Liver (tissue), 9 donors: ENCODE data around the gene TAMALIN. TPM values are rescaled to one million over a fixed set of nuclear protein-coding genes. Genes with fewer than 3 reads are reported as not detected.
A peak's percentile ranks its signal among the peaks of the same experiment; 100 is the strongest.

Experiments
- DNase-seq: peaks from one replicate; pipeline ENCODE4 v3.0.0-alpha.2; 2017; ENCODE audit warnings: low spot score
- H3K27ac ChIP-seq, 2 donors: one replicate each; pipeline ENCODE4 v1.7.0; 2013; ENCODE audit warnings: inconsistent platforms in 2 of 2, low read length in 2 of 2, control low read depth in 1 of 2, low read depth in 1 of 2, mild to moderate bottlenecking in 1 of 2
- H3K27me3 ChIP-seq, 4 donors: one replicate each; pipeline versions ENCODE4 v1.6.1 to v1.7.0; 2013; ENCODE audit warnings: low read length in 3 of 4, inconsistent platforms in 1 of 4, mild to moderate bottlenecking in 1 of 4, moderate library complexity in 1 of 4; ENCODE audit not compliant: control insufficient read depth in 4 of 4, insufficient read depth in 4 of 4
- H3K36me3 ChIP-seq, 4 donors: one replicate each; pipeline versions ENCODE4 v1.6.1 to v1.7.0; 2013; ENCODE audit warnings: low read length in 3 of 4, mild to moderate bottlenecking in 3 of 4, low read depth in 1 of 4, moderate library complexity in 1 of 4; ENCODE audit not compliant: control insufficient read depth in 4 of 4, insufficient read depth in 3 of 4
- H3K4me1 ChIP-seq, 4 donors: one replicate each; pipeline versions ENCODE4 v1.6.1 to v1.7.0; 2013; ENCODE audit warnings: low read length in 3 of 4, mild to moderate bottlenecking in 3 of 4, moderate library complexity in 1 of 4; ENCODE audit not compliant: control insufficient read depth in 4 of 4, insufficient read depth in 4 of 4
- H3K4me3 ChIP-seq, 3 donors: one replicate each; pipeline versions ENCODE4 v1.6.1 to v1.7.0; 2013; ENCODE audit warnings: low read length in 3 of 3, control low read depth in 1 of 3, low read depth in 1 of 3, mild to moderate bottlenecking in 1 of 3
- H3K9ac ChIP-seq, 2 donors: one replicate each; pipeline ENCODE4 v1.7.0; 2013; ENCODE audit warnings: low read length in 2 of 2, mild to moderate bottlenecking in 2 of 2, moderate library complexity in 2 of 2, control low read depth in 1 of 2, low read depth in 1 of 2
- H3K9me3 ChIP-seq, 4 donors: one replicate each; pipeline versions ENCODE4 v1.6.1 to v1.7.0; 2013; ENCODE audit warnings: low read length in 3 of 4; ENCODE audit not compliant: control insufficient read depth in 4 of 4
- EGR1 ChIP-seq, 2 donors: IDR thresholded peaks; 2 replicates each; pipeline ENCODE4 v1.6.1; 2016 to 2018; ENCODE audit warnings: antibody characterized with exemption in 2 of 2, low read depth in 2 of 2
- FOXA1 ChIP-seq: IDR thresholded peaks from 2 replicates; pipeline ENCODE4 v1.6.1; 2016; ENCODE audit warnings: antibody characterized with exemption
- FOXA2 ChIP-seq: IDR thresholded peaks from 2 replicates; pipeline ENCODE4 v1.6.1; 2016; ENCODE audit warnings: antibody characterized with exemption
- GABPA ChIP-seq, 2 donors: IDR thresholded peaks in 1 of 2; conservative IDR thresholded peaks in 1 of 2; 2 replicates each; pipeline ENCODE4 v1.6.1; 2016; ENCODE audit warnings: antibody characterized with exemption in 2 of 2, mild to moderate bottlenecking in 1 of 2, moderate library complexity in 1 of 2
- HNF4A ChIP-seq, 2 donors: conservative IDR thresholded peaks; 2 replicates each; pipeline ENCODE4 v1.6.1; 2016; ENCODE audit warnings: antibody characterized with exemption in 2 of 2, mild to moderate bottlenecking in 2 of 2
- HNF4G ChIP-seq: IDR thresholded peaks from 2 replicates; pipeline ENCODE4 v1.6.1; 2016; ENCODE audit warnings: antibody characterized with exemption
- JUND ChIP-seq, 2 donors: IDR thresholded peaks; 2 replicates each; pipeline ENCODE4 v1.6.1; 2016; ENCODE audit warnings: antibody characterized with exemption in 2 of 2
- NR2F2 ChIP-seq: IDR thresholded peaks from 2 replicates; pipeline ENCODE4 v1.6.1; 2016; ENCODE audit warnings: antibody characterized with exemption
- RAD21 ChIP-seq, 2 donors: IDR thresholded peaks; 2 replicates each; pipeline ENCODE4 v1.6.1; 2016; ENCODE audit warnings: antibody characterized with exemption in 2 of 2, mild to moderate bottlenecking in 2 of 2
- RXRA ChIP-seq, 2 donors: IDR thresholded peaks; 2 replicates each; pipeline ENCODE4 v1.6.1; 2017 to 2018; ENCODE audit warnings: antibody characterized with exemption in 2 of 2, mild to moderate bottlenecking in 1 of 2
- SP1 ChIP-seq: IDR thresholded peaks from 2 replicates; pipeline ENCODE4 v1.6.1; 2018; ENCODE audit warnings: antibody characterized with exemption, mild to moderate bottlenecking
- TAF1 ChIP-seq: conservative IDR thresholded peaks from 2 replicates; pipeline ENCODE4 v1.6.1; 2016; ENCODE audit warnings: antibody characterized with exemption, mild to moderate bottlenecking
- YY1 ChIP-seq: IDR thresholded peaks from 2 replicates; pipeline ENCODE4 v1.6.1; 2016; ENCODE audit warnings: antibody characterized with exemption, mild to moderate bottlenecking
- WGBS: extraction: QIAGEN DNeasy Blood & Tissue Kit; methylation state at CpG from one replicate; pipeline ENCODE4 v1.1.7; 2013; 5-methylcytosine and 5-hydroxymethylcytosine counted together
- polyA plus RNA-seq, 2 donors: library from polyadenylated mRNA; stranded (reverse) in 1 of 2; unstranded in 1 of 2; fragments of 200-250 nt in 1 of 2; fragments of >200 nt in 1 of 2; fragmentation: Nextera tagmentation in 1 of 2; extraction: Ambion mirVana in 1 of 2; gene quantifications; one replicate each; pipeline versions ENCODE4 v1.2.1 to v1.2.3, GENCODE V29; 2013 to 2015
- total RNA-seq, 2 donors: library from RNA; depleted of rRNA; stranded (reverse); fragments of >200 nt; gene quantifications; one replicate each; pipeline ENCODE4 v1.2.3, GENCODE V29; 2014
- TF ChIP-seq, protein P1 (sequence below): IDR thresholded peaks from 2 replicates; pipeline ENCODE4 v1.6.1; 2016; ENCODE audit warnings: antibody characterized with exemption
- TF ChIP-seq, protein P2 (sequence below): IDR thresholded peaks from 2 replicates; pipeline ENCODE4 v1.6.1; 2016; ENCODE audit warnings: antibody characterized with exemption
- TF ChIP-seq, protein P3 (sequence below): fragments of 150-350 bp; IDR thresholded peaks from 2 replicates; pipeline ENCODE4 v1.5.1; 2017; ENCODE audit warnings: improper control_type of control experiment, low read depth, low read length; ENCODE audit not compliant: missing input control
- TF ChIP-seq, protein P4 (sequence below): IDR thresholded peaks from 2 replicates; pipeline ENCODE4 v1.6.1; 2016; ENCODE audit warnings: antibody characterized with exemption
- TF ChIP-seq, protein P5 (sequence below): IDR thresholded peaks from 2 replicates; pipeline ENCODE4 v1.6.1; 2016; ENCODE audit warnings: antibody characterized with exemption, mild to moderate bottlenecking
- donor health status: healthy.
- donor health status: healthy.
- donor health status: healthy.
- donor health status: healthy.
- donor health status: healthy.

The TAMALIN gene
- total and polyA plus RNA-seq, 4 donors: 1.1 to 9.9 (median 2.5) TPM

DNA sequence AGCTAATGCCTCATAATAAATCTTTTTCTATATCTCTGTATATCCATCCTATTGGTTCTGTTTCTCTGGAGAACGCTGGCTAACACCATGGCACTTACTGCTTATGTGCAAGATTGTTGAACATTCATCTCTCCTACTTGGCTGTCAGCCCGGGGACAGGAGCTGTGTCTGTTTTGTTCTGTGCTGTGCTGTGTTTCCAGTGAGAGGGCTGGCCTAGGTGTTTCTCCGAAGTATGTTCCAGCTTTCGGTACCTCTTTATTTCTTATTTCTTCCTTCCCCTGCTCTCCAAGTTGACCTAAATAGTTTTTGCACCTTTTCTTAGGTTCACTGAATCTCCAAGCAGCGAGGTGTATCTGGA, 25.7 kb downstream of the TAMALIN start:
- H3K9me3 ChIP-seq: no peaks in the 10 kb centered on the region
- H3K27ac ChIP-seq: peak overlapping the region; percentile 64 to 96
- TF ChIP-seq RAD21 (IDR thresholded peaks at IDR 0.05) (peak in 1 of 2 donors; percentile 28), YY1 (no peak)
- H3K36me3 ChIP-seq: no peaks in the 10 kb centered on the region
- no peaks in the 10 kb centered on the region for H3K27me3 ChIP-seq
- peaks cover 0 to 12% (median 7%) of the 10 kb centered on the region in 4 donors for H3K4me1 ChIP-seq
- no peak overlapping the region for H3K4me3 ChIP-seq
- no peak for DNase-seq
- WGBS: 7% methylated on average over 5 of the region's 5 CpGs
- H3K9ac ChIP-seq: peak overlapping the region; percentile 1 to 90

DNA sequence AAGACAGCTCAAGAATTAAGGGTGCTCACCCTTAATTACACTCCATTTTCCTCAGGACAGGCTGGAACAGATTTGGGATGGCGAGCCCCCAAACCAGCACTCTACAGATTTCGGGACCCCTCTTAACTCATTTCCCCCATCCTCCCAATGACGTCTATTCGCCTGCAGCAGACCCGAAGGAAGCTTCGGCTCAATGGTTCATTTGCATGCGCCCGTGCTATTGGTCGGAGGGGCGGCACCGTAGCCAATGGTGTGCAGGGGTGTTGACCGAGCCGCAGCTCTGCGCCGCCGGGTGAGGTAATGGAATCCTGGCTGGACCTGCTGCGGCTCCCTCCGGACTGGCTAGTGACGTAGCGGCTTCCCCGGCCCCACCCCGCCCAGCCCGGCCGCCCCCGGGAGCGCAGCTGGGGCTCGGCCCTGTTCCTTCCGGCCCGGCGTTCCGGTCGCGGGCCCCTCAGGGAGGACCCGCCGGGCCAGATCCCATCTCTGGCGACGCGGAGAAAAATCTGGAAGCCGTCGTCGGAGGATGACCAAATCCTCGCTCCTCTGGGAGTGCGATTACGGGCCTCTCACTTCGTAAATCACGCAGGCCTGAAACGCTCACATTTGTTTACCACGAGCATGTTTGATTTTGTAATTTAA, 26.2 kb downstream of the TAMALIN start:
- H3K4me1 ChIP-seq: peaks cover 0 to 12% (median 7%) of the 10 kb centered on the region in 4 donors
- WGBS: 2% methylated on average over 48 of the region's 48 CpGs
- H3K27ac ChIP-seq: peak overlapping the region; percentile 77 to 96
- peak; percentile 86 for DNase-seq
- H3K27me3 ChIP-seq: no peaks in the 10 kb centered on the region
- peak overlapping the region; percentile 80 to 92 for H3K9ac ChIP-seq
- H3K9me3 ChIP-seq: no peaks in the 10 kb centered on the region
- H3K4me3 ChIP-seq: peak overlapping the region in 2 of 3 donors; percentile 19 to 28
- H3K36me3 ChIP-seq: no peaks in the 10 kb centered on the region
- peak in 1 of 2 donors; percentile 53 for TF ChIP-seq RXRA (IDR thresholded peaks at IDR 0.05)
- TF ChIP-seq, protein P1, sequence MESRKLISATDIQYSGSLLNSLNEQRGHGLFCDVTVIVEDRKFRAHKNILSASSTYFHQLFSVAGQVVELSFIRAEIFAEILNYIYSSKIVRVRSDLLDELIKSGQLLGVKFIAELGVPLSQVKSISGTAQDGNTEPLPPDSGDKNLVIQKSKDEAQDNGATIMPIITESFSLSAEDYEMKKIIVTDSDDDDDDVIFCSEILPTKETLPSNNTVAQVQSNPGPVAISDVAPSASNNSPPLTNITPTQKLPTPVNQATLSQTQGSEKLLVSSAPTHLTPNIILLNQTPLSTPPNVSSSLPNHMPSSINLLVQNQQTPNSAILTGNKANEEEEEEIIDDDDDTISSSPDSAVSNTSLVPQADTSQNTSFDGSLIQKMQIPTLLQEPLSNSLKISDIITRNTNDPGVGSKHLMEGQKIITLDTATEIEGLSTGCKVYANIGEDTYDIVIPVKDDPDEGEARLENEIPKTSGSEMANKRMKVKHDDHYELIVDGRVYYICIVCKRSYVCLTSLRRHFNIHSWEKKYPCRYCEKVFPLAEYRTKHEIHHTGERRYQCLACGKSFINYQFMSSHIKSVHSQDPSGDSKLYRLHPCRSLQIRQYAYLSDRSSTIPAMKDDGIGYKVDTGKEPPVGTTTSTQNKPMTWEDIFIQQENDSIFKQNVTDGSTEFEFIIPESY: no peak
- no peak for TF ChIP-seq HNF4G
- TF ChIP-seq, protein P2, sequence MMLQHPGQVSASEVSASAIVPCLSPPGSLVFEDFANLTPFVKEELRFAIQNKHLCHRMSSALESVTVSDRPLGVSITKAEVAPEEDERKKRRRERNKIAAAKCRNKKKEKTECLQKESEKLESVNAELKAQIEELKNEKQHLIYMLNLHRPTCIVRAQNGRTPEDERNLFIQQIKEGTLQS: no peak
- TF ChIP-seq, protein P3, sequence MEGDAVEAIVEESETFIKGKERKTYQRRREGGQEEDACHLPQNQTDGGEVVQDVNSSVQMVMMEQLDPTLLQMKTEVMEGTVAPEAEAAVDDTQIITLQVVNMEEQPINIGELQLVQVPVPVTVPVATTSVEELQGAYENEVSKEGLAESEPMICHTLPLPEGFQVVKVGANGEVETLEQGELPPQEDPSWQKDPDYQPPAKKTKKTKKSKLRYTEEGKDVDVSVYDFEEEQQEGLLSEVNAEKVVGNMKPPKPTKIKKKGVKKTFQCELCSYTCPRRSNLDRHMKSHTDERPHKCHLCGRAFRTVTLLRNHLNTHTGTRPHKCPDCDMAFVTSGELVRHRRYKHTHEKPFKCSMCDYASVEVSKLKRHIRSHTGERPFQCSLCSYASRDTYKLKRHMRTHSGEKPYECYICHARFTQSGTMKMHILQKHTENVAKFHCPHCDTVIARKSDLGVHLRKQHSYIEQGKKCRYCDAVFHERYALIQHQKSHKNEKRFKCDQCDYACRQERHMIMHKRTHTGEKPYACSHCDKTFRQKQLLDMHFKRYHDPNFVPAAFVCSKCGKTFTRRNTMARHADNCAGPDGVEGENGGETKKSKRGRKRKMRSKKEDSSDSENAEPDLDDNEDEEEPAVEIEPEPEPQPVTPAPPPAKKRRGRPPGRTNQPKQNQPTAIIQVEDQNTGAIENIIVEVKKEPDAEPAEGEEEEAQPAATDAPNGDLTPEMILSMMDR: no peak
- no peak for TF ChIP-seq FOXA2
- TF ChIP-seq JUND (IDR thresholded peaks at IDR 0.05): peak; percentile 76 to 90
- no peak for TF ChIP-seq HNF4A (conservative IDR thresholded peaks at IDR 0.05)
- TF ChIP-seq GABPA (IDR thresholded peaks at IDR 0.05 in 1 of 2, conservative IDR thresholded peaks at IDR 0.05 in 1 of 2): peak in 1 of 2 donors; percentile 67
- TF ChIP-seq YY1: peak; percentile 51
- TF ChIP-seq FOXA1: no peak
- peak; percentile 77 for TF ChIP-seq SP1
- TF ChIP-seq NR2F2: no peak
- TF ChIP-seq EGR1 (IDR thresholded peaks at IDR 0.05; ENCODE audit: low read depth in 2 of 2): peak in 1 of 2 donors; percentile 34
- peak in 1 of 2 donors; percentile 34 for TF ChIP-seq RAD21 (IDR thresholded peaks at IDR 0.05)
- TF ChIP-seq, protein P4, sequence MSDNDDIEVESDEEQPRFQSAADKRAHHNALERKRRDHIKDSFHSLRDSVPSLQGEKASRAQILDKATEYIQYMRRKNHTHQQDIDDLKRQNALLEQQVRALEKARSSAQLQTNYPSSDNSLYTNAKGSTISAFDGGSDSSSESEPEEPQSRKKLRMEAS: no peak
- TF ChIP-seq, protein P5, sequence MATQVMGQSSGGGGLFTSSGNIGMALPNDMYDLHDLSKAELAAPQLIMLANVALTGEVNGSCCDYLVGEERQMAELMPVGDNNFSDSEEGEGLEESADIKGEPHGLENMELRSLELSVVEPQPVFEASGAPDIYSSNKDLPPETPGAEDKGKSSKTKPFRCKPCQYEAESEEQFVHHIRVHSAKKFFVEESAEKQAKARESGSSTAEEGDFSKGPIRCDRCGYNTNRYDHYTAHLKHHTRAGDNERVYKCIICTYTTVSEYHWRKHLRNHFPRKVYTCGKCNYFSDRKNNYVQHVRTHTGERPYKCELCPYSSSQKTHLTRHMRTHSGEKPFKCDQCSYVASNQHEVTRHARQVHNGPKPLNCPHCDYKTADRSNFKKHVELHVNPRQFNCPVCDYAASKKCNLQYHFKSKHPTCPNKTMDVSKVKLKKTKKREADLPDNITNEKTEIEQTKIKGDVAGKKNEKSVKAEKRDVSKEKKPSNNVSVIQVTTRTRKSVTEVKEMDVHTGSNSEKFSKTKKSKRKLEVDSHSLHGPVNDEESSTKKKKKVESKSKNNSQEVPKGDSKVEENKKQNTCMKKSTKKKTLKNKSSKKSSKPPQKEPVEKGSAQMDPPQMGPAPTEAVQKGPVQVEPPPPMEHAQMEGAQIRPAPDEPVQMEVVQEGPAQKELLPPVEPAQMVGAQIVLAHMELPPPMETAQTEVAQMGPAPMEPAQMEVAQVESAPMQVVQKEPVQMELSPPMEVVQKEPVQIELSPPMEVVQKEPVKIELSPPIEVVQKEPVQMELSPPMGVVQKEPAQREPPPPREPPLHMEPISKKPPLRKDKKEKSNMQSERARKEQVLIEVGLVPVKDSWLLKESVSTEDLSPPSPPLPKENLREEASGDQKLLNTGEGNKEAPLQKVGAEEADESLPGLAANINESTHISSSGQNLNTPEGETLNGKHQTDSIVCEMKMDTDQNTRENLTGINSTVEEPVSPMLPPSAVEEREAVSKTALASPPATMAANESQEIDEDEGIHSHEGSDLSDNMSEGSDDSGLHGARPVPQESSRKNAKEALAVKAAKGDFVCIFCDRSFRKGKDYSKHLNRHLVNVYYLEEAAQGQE: peak; percentile 61
- no peak for TF ChIP-seq TAF1
